ENCODE measurements around the gene WNK2.

- no peak for TF ChIP-seq CTCF (IDR thresholded peaks at IDR 0.05)
- TF ChIP-seq POLR2A (IDR thresholded peaks at IDR 0.05), result no peak
These were observed 117.4 kb downstream of the WNK2 start for GRCh38 chr9:93301291-93301811.
